ENCODE results near the gene NLGN2.

The NLGN2 gene

GRCh38 chr17:7435676-7436555, 28.3 kb downstream of the NLGN2 start:
- H3K4me1 Mint-ChIP-seq (ENCODE audit: low read depth), result peaks cover 37% of the 10 kb centered on the region
- no peaks in the 10 kb centered on the region for H3K9me3 Mint-ChIP-seq (ENCODE audit: low read depth)
- peak overlapping the region; percentile 92 for H3K27ac Mint-ChIP-seq

GRCh38 chr17:7436556-7437368, 29.1 kb downstream of the NLGN2 start:
- Mint-ChIP-seq H3K4me3 (peak overlapping the region; percentile 94), H3K4me1 (ENCODE audit: low read depth) (peaks cover 37% of the 10 kb centered on the region), H3K27ac (peak overlapping the region; percentile 92), H3K9me3 (ENCODE audit: low read depth) (no peaks in the 10 kb centered on the region), H3K27me3 (peaks cover 5% of the 10 kb centered on the region), H3K36me3 (no peaks in the 10 kb centered on the region)

More at GRCh38 chr17:7435676-7436555, 28.3 kb downstream of the NLGN2 start:
- H3K27me3 Mint-ChIP-seq, result peaks cover 5% of the 10 kb centered on the region
- H3K4me3 Mint-ChIP-seq, result peak overlapping the region; percentile 94
- no peaks in the 10 kb centered on the region for H3K36me3 Mint-ChIP-seq

- H3K4me1 Mint-ChIP-seq (ENCODE audit: low read depth), result peaks cover 37% of the 10 kb centered on the region
- no peaks in the 10 kb centered on the region for H3K9me3 Mint-ChIP-seq (ENCODE audit: low read depth)
- peak overlapping the region; percentile 83 for H3K4me3 Mint-ChIP-seq
- H3K27me3 Mint-ChIP-seq, result peaks cover 6% of the 10 kb centered on the region
- no peaks in the 10 kb centered on the region for H3K36me3 Mint-ChIP-seq
- peak overlapping the region; percentile 41 for H3K27ac Mint-ChIP-seq
These were observed 29.8 kb downstream of the NLGN2 start for GRCh38 chr17:7437369-7437863.

- H3K4me1 Mint-ChIP-seq (ENCODE audit: low read depth), result peaks cover 37% of the 10 kb centered on the region
- H3K9me3 Mint-ChIP-seq (ENCODE audit: low read depth), result no peaks in the 10 kb centered on the region
- peak overlapping the region; percentile 41 for H3K27ac Mint-ChIP-seq
- H3K36me3 Mint-ChIP-seq, result no peaks in the 10 kb centered on the region
- H3K4me3 Mint-ChIP-seq, result peak overlapping the region; percentile 83
- H3K27me3 Mint-ChIP-seq, result peaks cover 7% of the 10 kb centered on the region
These were observed 30.4 kb downstream of the NLGN2 start for GRCh38 chr17:7437950-7438614.

GRCh38 chr17:7438656-7439460, 31.2 kb downstream of the NLGN2 start:
- Mint-ChIP-seq H3K27ac (peak overlapping the region; percentile 34), H3K27me3 (peaks cover 9% of the 10 kb centered on the region), H3K9me3 (ENCODE audit: low read depth) (no peaks in the 10 kb centered on the region), H3K4me1 (ENCODE audit: low read depth) (peaks cover 37% of the 10 kb centered on the region), H3K36me3 (no peaks in the 10 kb centered on the region), H3K4me3 (peak overlapping the region; percentile 83)

GRCh38 chr17:7439462-7440112, 31.9 kb downstream of the NLGN2 start, which contains the start of gene FGF11:
FGF11 (plus strand) TSS chr17:7439512; CDS start chr17:7439621, 109 bp downstream.
- peaks cover 11% of the 10 kb centered on the region for H3K27me3 Mint-ChIP-seq
- peak within 1 kb of the TSS; percentile 84 for H3K4me3 Mint-ChIP-seq
- H3K27ac Mint-ChIP-seq, result peak within 1 kb of the TSS; percentile 34
- H3K4me1 Mint-ChIP-seq (ENCODE audit: low read depth), result peaks cover 37% of the 10 kb centered on the region
- no peaks in the 10 kb centered on the region for H3K9me3 Mint-ChIP-seq (ENCODE audit: low read depth)
- H3K36me3 Mint-ChIP-seq, result no peaks in the 10 kb centered on the region

GRCh38 chr17:7440113-7440833, 32.6 kb downstream of the NLGN2 start:
- Mint-ChIP-seq H3K27ac (no peak overlapping the region), H3K4me1 (ENCODE audit: low read depth) (peaks cover 38% of the 10 kb centered on the region), H3K4me3 (peak overlapping the region; percentile 84), H3K36me3 (no peaks in the 10 kb centered on the region), H3K9me3 (ENCODE audit: low read depth) (no peaks in the 10 kb centered on the region), H3K27me3 (peaks cover 11% of the 10 kb centered on the region)

GRCh38 chr17:7440834-7441195, 33.2 kb downstream of the NLGN2 start:
- H3K4me1 Mint-ChIP-seq (ENCODE audit: low read depth), result peaks cover 39% of the 10 kb centered on the region
- H3K27ac Mint-ChIP-seq, result no peak overlapping the region
- H3K27me3 Mint-ChIP-seq, result peaks cover 14% of the 10 kb centered on the region

GRCh38 chr17:7441266-7441665, 33.6 kb downstream of the NLGN2 start:
- Mint-ChIP-seq H3K4me1 (ENCODE audit: low read depth) (peaks cover 39% of the 10 kb centered on the region), H3K9me3 (ENCODE audit: low read depth) (no peaks in the 10 kb centered on the region), H3K36me3 (no peaks in the 10 kb centered on the region), H3K4me3 (no peak overlapping the region), H3K27ac (no peak overlapping the region), H3K27me3 (peaks cover 16% of the 10 kb centered on the region)

More at GRCh38 chr17:7440834-7441195, 33.2 kb downstream of the NLGN2 start:
- Mint-ChIP-seq H3K4me3 (peak overlapping the region; percentile 84), H3K9me3 (ENCODE audit: low read depth) (no peaks in the 10 kb centered on the region), H3K36me3 (no peaks in the 10 kb centered on the region)

GRCh38 chr17:7442142-7442541, 34.5 kb downstream of the NLGN2 start:
- Mint-ChIP-seq H3K9me3 (ENCODE audit: low read depth) (no peaks in the 10 kb centered on the region), H3K27me3 (peaks cover 16% of the 10 kb centered on the region), H3K4me3 (no peak overlapping the region), H3K27ac (no peak overlapping the region), H3K36me3 (no peaks in the 10 kb centered on the region), H3K4me1 (ENCODE audit: low read depth) (peaks cover 37% of the 10 kb centered on the region)

GRCh38 chr17:7443499-7444485, 36.1 kb downstream of the NLGN2 start:
- H3K4me1 Mint-ChIP-seq (ENCODE audit: low read depth), result peaks cover 31% of the 10 kb centered on the region
- peaks cover 3% of the 10 kb centered on the region for H3K36me3 Mint-ChIP-seq
- H3K4me3 Mint-ChIP-seq, result peak overlapping the region; percentile 72
- H3K9me3 Mint-ChIP-seq (ENCODE audit: low read depth), result no peaks in the 10 kb centered on the region
- no peak overlapping the region for H3K27ac Mint-ChIP-seq
- H3K27me3 Mint-ChIP-seq, result peaks cover 17% of the 10 kb centered on the region
